Measurements from ENCODE around the gene NAA15.
A peak's percentile ranks its signal among the peaks of the same experiment; 100 is the strongest.
"Not testable (repeated sequence)": the region's sequence is repeated elsewhere in the genome, so short reads cannot be mapped to it uniquely, and the experiment has no call there.

Gene NAA15

GRCh38 chr4:139301113-139301820, at the start of gene NAA15:
Gene NAA15 (plus strand): TSS chr4:139301505. CDS start chr4:139301778, 273 bp downstream.
- peak; percentile 81 to 93 for DNase-seq

GRCh38 chr4:139253046-139253445, 48.3 kb upstream of the NAA15 start:
- DNase-seq = no peak

- no peak for DNase-seq
Observed at GRCh38 chr4:139253713-139254112, 47.6 kb upstream of the NAA15 start.

DNA sequence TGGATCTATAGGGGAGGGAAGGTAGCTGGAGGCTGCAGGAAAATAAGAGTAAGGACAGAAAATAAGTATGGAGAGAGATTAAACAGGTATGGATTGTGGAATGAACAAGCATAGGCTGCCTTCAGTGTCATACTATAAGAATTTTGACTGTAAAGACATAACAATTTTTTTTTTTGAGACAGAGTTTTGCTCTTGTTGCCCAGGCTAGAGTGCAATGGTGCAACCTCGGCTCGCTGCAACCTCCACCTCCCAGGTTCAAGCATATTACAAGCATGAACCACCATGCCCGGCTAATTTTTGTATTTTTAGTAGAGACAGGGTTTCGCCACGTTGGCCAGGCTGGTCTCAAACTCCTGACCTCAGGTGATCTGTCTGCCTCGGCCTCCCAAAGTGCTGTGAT, 45.7 kb upstream of the NAA15 start:
- DNase-seq = not testable (repeated sequence)

DNA sequence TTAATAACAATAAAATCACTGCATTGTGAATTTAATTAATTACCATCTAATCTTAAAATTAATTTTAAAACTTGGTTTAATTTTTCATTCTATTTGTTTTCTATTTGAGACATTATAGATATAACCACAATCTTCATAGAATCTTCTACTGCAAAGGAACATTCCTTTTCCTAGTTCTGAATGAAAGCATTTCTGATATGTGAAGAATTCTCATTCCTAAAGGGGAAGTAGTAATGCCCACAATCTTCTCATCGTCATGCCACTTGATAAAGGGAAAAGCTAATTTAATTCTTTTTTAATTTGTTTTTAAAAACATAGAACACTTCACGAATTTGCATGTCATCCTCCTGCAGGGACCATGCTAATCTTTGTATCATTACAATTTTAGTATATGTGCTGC, 45.0 kb upstream of the NAA15 start:
- no peak for DNase-seq

DNA sequence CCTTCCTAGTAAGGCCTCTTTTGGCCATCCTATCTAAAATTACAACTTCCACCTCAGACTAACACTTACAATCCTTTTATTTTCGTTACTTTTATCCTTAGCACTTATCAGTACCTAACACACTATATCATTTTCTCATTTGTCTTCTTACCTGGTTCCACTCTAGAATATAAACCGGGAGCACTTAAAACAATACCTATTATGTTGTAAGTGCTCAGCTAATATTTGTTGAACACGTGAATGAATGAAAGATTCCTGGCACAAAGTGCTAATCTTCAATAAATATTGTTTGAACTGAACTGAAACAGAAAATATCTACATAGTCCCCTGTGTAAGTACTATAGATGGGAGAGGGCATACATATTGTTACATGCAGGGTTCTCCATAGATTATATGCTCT, 35.7 kb upstream of the NAA15 start:
- DNase-seq = no peak

- DNase-seq = no peak
Observed at GRCh38 chr4:139266208-139266582, 35.1 kb upstream of the NAA15 start.

DNA sequence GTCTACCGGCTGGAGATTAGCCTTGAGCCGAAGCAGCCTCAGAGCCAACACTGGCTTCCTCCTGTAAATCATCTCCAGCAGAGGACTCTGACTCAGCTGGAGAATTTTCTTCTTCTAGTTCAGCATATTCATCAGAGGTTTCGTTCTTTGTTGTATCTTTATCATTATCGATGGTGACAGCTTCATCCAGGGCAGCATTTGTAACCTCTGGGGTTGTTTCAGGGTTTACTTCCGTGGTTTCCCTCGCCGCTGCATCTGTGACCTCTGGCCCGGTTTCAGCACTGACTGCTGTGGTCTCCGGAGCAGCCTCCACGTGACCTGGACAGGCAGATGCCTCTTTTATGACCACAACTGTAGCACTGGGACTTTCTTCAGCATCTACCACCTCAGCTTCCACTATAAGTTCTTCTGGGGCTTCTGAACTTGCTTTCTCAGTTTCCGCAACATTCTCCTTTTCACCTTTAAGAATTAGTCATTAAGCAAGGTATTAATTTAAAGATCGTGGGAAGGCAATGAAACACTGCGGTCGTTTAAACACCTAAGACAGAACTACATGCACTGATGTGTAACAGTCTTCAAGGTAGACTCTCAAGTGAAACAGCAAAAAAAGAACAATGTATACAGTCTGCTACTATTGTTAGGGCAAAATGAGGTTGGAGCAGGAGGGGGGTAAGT, 34.6 kb upstream of the NAA15 start:
- no peak for DNase-seq

DNA sequence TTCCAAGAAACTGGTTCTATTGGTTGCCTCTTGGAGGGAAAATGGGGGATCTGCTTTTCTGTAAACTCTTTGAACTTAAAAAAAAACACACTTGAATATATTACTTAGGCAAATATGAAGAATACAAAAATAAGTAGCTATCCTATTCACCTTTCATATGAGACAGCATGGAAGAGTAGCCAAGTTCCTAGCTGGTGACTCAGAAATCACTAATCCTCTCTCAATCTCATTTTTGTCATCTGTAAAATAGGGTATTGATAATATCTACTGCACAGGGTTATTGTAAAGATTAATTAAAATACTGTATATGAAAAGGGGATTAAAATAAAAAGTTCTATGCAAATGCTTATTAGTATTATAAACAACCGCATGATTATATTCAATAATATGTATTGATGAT, 34.0 kb upstream of the NAA15 start:
- DNase-seq = no peak

- no peak for DNase-seq
Observed at GRCh38 chr4:139273835-139274234, 27.5 kb upstream of the NAA15 start.

- DNase-seq = no peak
Observed at GRCh38 chr4:139274790-139275189, 26.5 kb upstream of the NAA15 start.

GRCh38 chr4:139275281-139275735, 26.0 kb upstream of the NAA15 start:
- no peak for DNase-seq

GRCh38 chr4:139278485-139278884, 22.8 kb upstream of the NAA15 start:
- no peak for DNase-seq

DNA sequence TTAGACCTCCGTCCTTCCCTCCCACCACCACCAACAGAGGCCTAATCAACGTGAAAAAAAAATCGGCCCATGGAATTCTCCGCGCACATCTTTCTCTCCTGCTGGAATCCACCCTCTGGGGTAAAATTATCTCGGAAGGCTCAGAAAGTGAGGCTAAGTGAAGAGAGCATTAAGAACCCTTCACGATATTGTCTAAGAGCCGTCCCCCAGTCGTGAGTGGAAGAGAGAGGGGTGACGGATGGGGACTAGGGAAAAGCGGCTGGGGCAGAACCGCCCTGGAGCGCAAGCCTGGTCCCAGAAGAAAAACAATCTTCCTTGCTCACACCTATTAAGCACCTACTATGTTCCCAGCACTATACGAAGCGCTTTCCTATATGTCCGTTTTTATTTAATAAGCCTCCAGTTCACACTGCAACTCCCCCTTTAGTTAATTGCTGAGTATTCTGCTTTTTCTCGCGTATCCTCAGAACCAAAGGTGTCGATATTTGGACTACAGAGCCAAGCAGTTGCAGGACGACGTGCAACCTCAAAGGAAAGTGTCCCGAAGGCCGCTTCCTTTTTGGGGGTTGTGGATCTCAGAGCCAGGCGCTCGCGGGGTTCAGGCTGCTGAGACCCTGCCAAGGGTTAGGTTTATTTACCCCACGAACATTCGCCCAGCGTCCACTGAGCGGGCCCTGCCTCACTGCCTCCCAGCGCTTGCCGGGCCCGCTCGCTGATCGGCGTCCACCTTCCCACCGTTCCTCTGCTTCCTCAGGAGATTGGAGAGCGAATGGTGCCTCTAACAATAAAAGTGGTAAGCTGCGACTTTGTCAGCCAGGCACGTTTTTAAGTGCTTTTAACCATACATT, 22.2 kb upstream of the NAA15 start:
- DNase-seq = no peak

DNA sequence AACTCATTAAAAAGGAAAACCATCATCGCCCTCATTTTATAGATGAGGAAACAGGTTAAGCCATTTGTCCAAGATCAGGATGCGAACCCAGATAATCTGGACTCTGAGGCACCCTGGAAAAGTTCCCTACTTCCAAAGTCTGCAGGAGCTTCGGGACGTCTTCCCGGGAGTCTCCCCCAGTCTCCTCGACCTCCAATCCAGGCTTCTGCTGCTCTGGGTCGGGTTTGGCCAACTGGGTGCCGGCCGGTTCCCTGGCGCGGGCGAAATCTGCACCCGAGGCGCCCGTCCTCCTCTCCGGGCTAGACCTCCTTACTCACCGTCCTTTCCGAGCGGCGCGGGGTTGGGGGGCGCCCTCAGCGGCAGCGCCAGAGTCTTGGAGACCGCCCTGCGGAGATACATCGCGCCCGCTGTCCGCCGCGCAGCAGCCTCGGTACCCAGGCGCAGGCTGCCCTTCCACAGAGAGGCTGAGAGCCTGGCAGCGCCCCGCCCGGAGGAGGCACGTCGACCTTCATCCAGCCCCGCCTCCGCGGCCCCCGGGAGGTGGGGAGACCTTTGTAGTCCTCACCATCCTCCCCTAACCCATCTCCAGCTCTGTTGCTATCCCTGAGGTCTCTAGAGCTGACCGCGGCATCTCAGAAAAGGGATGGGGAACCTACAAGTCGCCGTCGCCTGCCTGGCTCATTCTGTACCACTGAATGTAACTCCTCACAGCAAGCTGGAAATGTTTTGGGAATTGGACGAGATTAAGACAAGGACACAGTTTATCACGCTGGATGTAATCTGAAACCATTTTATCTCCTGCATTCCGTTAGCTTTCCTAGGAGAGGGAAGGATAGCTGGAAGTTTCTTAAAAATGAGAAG, 21.3 kb upstream of the NAA15 start, which contains the start of gene MGARP:
Gene MGARP (minus strand): TSS at position 466 of the 861 bp plus-strand sequence. CDS start 67 bp downstream, at position 399.
- DNase-seq = no peak

- DNase-seq = no peak
Observed at GRCh38 chr4:139282065-139282720, 19.1 kb upstream of the NAA15 start.

DNA sequence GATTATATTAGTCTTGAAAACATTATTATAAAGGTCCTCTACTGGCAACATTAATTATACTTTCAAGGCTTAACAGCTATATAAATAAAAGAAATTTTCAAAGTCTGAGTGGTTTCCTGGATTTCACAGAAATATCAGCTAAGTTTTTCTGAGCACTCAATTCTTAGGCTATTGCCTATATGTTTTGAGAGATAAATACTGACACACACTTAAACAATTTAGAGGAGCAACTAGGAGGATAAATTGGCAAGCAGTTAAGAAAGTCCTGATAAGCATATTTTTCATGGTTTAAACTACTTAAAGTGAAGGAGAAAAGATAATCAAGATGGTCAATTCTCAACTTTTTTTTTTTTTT, 18.6 kb upstream of the NAA15 start:
- DNase-seq = no peak

DNA sequence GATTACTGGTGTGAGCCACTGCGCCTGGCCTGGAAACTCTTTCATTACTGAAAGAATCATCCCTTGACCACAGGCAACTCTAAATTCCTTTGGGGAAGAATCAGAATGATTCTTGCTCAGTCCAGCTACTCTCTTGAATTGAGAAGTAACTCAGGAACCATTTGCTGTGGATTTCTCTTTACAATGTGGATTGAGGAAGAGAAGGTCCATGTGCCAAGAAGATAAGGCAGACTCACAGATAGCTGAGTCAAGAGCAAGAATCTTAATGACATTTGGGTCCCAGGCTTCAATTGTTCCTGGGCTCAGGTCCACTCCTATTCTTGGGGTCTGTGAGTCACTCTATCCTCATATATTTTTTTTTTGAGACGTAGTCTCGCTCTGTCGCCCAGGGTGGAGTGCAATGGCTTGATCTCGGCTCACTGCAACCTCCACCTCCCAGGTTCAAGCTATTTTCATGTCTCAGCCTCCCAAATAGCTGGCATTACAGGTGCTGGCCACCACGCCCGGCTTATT, 15.1 kb upstream of the NAA15 start:
- DNase-seq = no peak

DNA sequence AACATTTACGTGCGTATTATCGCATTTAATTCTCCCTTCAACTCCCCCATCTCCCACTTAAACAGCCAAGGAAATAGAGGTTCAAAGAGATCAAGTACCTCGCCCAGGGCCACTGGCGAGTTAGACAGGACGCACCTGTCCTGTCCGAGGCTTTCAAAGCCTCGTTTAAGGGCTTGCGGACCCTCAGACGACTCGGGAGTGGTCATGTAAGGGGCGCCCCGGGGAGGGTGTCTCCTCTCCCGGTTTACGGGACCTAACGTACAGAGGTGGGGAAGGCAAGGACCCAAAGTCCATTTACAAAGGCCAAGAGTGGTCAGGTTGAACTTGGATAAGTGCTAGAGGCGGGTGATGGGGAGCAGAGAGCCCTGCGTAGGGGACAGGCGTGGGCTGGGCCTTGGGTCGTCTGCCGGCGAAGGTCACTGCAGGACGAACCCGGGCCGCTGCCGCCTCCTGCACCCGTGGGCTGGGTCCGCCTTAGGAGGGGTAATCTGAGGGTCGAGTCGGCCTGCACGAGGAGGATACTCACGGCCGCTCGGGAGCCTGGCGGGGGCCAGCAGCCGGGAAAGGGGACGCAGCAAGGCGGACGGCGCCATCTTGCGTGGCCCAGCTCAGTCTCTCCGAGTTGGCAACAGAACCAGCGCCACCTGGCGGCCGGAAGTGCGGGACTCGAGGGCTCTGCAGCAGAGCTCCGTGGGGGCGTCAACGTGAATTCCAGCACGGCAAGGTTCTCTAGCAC, 5.9 kb upstream of the NAA15 start:
- DNase-seq = peak; percentile 61 to 82

- DNase-seq = no peak
Observed at GRCh38 chr4:139295942-139296299, 5.4 kb upstream of the NAA15 start.

- no peak for DNase-seq
Observed at GRCh38 chr4:139297001-139297410, 4.3 kb upstream of the NAA15 start.
